22Rv1 (cell line): ENCODE measurements around the gene TMEM200A.

ENCODE experiments used
- H3K27ac ChIP-seq: fragments of 450-650 bp; 2 replicates; pipeline ENCODE4 v1.5.1; 2017
- ZFX ChIP-seq: fragments of 450-650 bp; IDR thresholded peaks from 2 replicates; pipeline ENCODE4 v1.6.1; 2017; ENCODE audit warnings: antibody characterized with exemption, borderline replicate concordance
- TF ChIP-seq, protein P1 (sequence below): fragments of 450-650 bp; IDR thresholded peaks from 2 replicates; pipeline ENCODE4 v1.5.1; 2017; ENCODE audit warnings: mild to moderate bottlenecking

TMEM200A gene

GRCh38 chr6:130367767-130368166, 1.9 kb downstream of the TMEM200A start:
- H3K27ac ChIP-seq, result no peak overlapping the region
- no peak for TF ChIP-seq ZFX
- TF ChIP-seq, protein P1, sequence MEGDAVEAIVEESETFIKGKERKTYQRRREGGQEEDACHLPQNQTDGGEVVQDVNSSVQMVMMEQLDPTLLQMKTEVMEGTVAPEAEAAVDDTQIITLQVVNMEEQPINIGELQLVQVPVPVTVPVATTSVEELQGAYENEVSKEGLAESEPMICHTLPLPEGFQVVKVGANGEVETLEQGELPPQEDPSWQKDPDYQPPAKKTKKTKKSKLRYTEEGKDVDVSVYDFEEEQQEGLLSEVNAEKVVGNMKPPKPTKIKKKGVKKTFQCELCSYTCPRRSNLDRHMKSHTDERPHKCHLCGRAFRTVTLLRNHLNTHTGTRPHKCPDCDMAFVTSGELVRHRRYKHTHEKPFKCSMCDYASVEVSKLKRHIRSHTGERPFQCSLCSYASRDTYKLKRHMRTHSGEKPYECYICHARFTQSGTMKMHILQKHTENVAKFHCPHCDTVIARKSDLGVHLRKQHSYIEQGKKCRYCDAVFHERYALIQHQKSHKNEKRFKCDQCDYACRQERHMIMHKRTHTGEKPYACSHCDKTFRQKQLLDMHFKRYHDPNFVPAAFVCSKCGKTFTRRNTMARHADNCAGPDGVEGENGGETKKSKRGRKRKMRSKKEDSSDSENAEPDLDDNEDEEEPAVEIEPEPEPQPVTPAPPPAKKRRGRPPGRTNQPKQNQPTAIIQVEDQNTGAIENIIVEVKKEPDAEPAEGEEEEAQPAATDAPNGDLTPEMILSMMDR, result no peak

GRCh38 chr6:130368576-130368975, 2.8 kb downstream of the TMEM200A start:
- TF ChIP-seq, protein P1, result no peak
- no peak for TF ChIP-seq ZFX
- no peak overlapping the region for H3K27ac ChIP-seq

DNA sequence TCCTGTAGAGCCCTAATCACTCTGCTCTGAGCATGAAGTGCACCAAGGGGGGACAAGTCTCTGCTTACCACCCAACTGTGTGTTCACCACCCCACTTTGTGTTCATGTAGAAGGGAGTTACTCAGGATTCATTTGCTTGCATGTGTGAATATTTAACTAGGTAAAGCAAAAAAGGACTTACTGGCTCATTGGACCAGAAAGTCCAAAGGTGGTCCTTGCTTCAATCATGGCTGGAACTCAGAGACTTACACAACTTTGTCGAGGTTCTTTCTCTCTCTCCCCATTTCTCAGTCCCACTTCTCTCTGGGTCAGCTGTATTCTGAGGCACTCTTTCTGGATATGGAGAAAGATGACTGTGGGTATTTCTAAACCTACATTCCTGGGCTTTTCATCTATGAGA, 4.0 kb downstream of the TMEM200A start:
- no peak overlapping the region for H3K27ac ChIP-seq
- TF ChIP-seq, protein P1, result no peak
- TF ChIP-seq ZFX, result no peak

DNA sequence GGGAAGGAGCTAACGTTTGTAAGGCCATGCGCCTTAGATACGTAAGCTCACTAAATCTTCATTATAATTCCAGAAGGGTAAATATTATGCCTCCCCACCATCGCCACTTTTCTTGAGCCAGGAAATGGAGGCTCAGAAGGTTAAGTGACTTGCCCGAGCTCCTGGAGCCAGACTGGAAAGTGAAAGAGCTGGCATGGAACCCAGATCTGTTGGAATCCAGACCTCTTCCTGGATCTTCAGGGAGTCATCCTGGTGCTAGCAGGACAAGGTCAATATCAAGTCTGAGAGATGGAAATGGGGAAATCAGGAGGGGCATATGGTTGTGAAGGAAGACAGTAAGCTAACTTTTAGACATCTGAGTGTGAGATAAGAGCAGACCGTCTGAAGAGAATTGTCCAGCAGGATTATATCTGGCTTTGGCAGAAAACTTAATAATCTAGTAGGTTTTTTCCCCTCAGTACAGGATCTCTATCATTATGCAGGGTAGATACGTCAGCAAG, 6.2 kb downstream of the TMEM200A start:
- H3K27ac ChIP-seq, result no peak overlapping the region
- TF ChIP-seq, protein P1, result no peak
- no peak for TF ChIP-seq ZFX

GRCh38 chr6:130372786-130373185, 7.0 kb downstream of the TMEM200A start:
- TF ChIP-seq, protein P1, result no peak
- TF ChIP-seq ZFX, result no peak
- no peak overlapping the region for H3K27ac ChIP-seq

DNA sequence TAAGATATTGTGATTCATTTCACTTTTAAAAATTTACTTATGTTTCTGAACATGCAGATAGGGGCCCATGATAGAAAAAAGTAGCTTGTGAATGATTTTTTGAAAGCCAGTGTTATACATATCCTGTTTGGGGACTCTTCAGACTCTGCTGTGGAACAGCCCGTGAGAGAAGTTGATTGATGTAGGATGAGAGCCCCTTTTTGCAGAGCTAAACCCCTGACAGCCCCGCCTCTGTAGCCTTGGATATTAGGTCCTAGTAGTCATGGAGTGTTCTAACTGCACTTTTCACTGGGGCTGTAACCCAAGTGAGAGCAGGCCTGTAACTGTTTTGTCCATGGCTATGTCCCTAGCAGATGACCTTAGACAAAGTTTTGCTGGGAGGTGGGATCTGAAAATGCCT, 8.2 kb downstream of the TMEM200A start:
- no peak overlapping the region for H3K27ac ChIP-seq
- TF ChIP-seq, protein P1, result no peak
- TF ChIP-seq ZFX, result no peak

- TF ChIP-seq, protein P1, result no peak
- TF ChIP-seq ZFX, result no peak
- H3K27ac ChIP-seq, result no peak overlapping the region
Measured at GRCh38 chr6:130376936-130377335, 11.1 kb downstream of the TMEM200A start.
